ENCODE measurements around the gene MRPS2.
"Not testable (repeated sequence)": the region's sequence is repeated elsewhere in the genome, so short reads cannot be mapped to it uniquely, and the experiment has no call there.

The MRPS2 gene

DNA sequence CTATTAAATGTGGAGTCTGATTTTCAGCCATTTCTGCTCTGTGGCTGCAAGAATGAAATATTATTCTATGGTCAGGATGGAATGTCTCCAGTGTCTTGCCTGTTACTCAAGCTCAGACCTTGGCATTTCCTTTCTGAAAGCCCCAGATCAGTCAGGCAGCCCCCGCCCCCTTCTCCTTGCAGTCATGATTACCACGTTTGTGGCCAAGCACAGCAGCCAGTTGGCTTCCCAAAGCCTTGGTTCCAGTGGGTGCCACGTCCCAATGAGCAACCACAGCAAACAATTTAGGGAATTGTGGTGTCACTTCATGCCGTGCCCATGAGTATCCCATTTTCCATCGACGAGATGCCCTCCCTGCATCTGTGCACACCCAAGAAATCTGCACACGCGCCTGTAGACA, 35.7 kb downstream of the MRPS2 start:
- Histone ChIP-seq H3K36me3 (ENCODE audit: control insufficient read depth, insufficient read depth, low read length) (no peaks in the 10 kb centered on the region), H3K27ac (ENCODE audit: low read length) (no peak overlapping the region), H3K27me3 (ENCODE audit: control insufficient read depth, insufficient read depth, low read length) (no peaks in the 10 kb centered on the region), H3K9me3 (ENCODE audit: control insufficient read depth, insufficient read depth, low read length) (no peaks in the 10 kb centered on the region), H3K4me1 (ENCODE audit: control insufficient read depth, insufficient read depth, low read length) (peaks cover 1% of the 10 kb centered on the region; the same call in 1 of the 2 replicates), H3K4me3 (ENCODE audit: low read length) (no peak overlapping the region)
- DNase-seq (ENCODE audit: low read depth, low spot score): no peak
- no CpG with 5 or more reads among the region's 8 CpGs for WGBS (ENCODE audit: insufficient coverage, insufficient read length)

DNA sequence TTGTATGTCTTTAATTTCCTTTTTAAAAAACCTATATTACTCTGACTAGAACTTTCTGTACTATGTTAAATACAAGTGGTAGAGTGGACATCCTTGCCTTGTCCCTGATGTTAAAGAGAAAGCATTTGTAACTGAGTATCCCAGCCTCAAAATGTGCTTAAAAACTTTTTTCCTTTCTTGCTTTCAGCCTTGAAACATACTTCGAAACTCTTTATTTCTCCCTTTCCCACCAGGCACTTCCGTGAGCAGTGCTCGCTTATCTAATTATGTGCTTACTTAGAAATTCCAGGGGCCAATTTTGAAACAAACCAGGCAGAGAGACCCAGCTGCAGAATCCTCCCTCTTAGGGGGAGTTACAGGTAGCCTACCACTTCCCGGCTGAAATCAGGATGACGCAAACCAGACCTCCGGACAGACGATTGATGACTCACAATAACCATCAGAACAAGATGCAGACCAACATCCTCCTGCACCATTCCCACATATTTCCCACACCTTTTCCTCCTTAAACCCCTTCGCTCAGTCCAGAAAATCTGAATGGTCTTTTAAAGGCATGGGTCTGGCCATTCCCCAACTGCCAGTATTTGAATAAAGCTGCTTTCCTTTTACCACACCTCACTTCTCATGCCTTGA, 42.9 kb downstream of the MRPS2 start:
- H3K4me3 ChIP-seq (ENCODE audit: low read length); H3K9me3 ChIP-seq (ENCODE audit: control insufficient read depth, insufficient read depth, low read length); DNase-seq (ENCODE audit: low read depth, low spot score); H3K36me3 ChIP-seq (ENCODE audit: control insufficient read depth, insufficient read depth, low read length); H3K27me3 ChIP-seq (ENCODE audit: control insufficient read depth, insufficient read depth, low read length); H3K4me1 ChIP-seq (ENCODE audit: control insufficient read depth, insufficient read depth, low read length); H3K27ac ChIP-seq (ENCODE audit: low read length): not testable (repeated sequence)
- no CpG with 5 or more reads among the region's 8 CpGs for WGBS (ENCODE audit: insufficient coverage, insufficient read length)

DNA sequence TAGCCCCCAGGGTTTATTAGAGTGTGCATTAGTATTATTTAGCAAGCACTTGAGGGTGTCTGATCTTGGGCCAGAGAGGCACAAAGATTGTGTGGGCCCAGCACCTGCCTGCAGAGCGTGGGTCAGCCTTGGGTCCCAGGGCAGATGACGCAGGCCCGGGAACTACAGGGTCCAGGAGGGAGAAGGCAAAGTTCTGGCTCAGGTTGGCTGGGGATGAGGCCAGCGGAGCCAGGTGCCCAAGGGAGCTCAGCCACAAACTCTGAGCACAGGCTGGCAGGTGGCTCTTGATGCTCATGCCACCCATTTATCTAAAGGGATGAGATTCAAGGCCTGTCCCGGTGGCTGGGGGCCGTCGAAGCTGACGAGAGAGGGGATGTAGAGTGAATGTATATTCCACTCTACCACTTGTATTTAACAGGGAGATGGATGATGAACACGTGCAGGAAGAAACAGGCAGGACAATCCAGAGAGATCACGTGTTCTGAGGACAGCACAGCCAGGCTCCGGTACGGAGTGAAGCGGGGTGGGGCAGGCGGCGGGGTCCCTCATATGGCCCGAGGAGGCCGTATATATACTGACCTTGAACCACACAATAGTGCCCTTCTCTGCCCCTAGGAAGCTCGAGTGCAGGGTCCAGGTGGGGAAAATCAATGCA, 44.6 kb downstream of the MRPS2 start:
- H3K4me3 ChIP-seq (ENCODE audit: low read length): no peak overlapping the region
- no peaks in the 10 kb centered on the region for H3K27me3 ChIP-seq (ENCODE audit: control insufficient read depth, insufficient read depth, low read length)
- H3K9me3 ChIP-seq (ENCODE audit: control insufficient read depth, insufficient read depth, low read length): no peaks in the 10 kb centered on the region
- WGBS (ENCODE audit: insufficient coverage, insufficient read length): no CpG with 5 or more reads among the region's 18 CpGs
- DNase-seq (ENCODE audit: low read depth, low spot score): no peak
- no peaks in the 10 kb centered on the region for H3K4me1 ChIP-seq (ENCODE audit: control insufficient read depth, insufficient read depth, low read length)
- no peaks in the 10 kb centered on the region for H3K36me3 ChIP-seq (ENCODE audit: control insufficient read depth, insufficient read depth, low read length)
- no peak overlapping the region for H3K27ac ChIP-seq (ENCODE audit: low read length)

DNA sequence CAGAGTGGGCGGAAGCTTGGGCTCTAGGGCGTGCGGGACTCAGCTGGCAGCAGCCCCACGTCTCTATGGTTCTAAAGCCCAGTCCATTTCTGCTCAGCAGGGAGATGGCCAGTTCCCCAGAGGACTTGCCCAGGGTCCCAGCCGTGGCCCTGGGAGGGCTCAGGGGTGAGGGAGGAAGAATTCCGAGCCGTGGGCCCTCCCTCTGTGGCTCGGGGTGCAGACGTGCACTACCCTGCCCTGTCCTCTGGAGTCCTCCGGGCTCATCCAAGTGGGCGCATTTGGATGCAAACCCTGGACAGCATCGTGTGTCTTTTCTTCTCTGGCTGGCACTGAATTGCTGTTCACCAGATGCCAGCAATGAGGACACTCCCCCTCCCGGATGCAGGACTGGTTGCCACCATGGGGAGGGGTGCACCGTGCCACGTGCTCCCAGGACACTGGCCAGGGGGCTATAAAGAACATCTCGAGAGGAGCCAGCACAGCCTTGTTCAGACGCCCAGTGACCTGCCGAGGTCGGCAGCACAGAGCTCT, 45.2 kb downstream of the MRPS2 start, which contains the start of gene OBP2A:
Gene OBP2A, plus strand, starts transcription at position 481 of the 531 bp plus-strand sequence. CDS start 55 bp downstream, outside the sequence.
- H3K4me1 ChIP-seq (ENCODE audit: control insufficient read depth, insufficient read depth, low read length); H3K36me3 ChIP-seq (ENCODE audit: control insufficient read depth, insufficient read depth, low read length); DNase-seq (ENCODE audit: low read depth, low spot score); H3K4me3 ChIP-seq (ENCODE audit: low read length); H3K27me3 ChIP-seq (ENCODE audit: control insufficient read depth, insufficient read depth, low read length); H3K27ac ChIP-seq (ENCODE audit: low read length); H3K9me3 ChIP-seq (ENCODE audit: control insufficient read depth, insufficient read depth, low read length): not testable (repeated sequence)
- no CpG with 5 or more reads among the region's 19 CpGs for WGBS (ENCODE audit: insufficient coverage, insufficient read length)

DNA sequence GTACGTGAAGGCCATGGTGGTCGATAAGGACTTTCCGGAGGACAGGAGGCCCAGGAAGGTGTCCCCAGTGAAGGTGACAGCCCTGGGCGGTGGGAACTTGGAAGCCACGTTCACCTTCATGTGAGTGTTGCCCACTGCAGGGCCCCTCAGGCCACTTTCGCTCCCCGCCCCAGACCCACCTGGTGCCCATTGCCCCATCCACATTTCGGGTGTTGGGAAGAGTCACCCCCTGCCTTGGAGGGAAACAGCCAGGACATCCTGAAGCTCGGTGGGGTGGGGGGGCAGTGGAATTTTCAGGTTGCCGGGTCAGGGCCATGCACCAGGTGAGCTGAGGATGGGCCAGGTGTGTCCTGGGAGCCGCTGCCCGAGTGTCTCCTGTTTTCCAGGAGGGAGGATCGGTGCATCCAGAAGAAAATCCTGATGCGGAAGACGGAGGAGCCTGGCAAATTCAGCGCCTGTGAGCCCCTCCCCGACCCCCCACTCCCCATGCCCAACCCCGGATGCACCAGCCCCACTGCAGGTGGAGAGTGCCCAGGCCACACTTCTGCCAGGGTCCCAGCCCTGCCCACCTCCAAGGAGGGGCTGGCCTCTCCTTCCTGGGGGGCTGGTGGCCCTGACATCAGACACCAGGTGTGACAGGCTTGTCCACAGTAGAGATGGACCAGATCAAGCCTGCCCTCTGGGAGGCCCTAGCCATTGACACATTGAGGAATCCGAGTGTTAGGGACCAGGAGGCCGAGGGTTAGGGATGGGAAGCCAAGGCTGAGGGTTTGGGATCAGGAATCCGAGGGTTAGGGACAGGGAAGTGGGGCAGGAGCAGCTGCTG, 46.5 kb downstream of the MRPS2 start:
- no CpG with 5 or more reads among the region's 21 CpGs for WGBS (ENCODE audit: insufficient coverage, insufficient read length)
- not testable (repeated sequence) for H3K9me3 ChIP-seq (ENCODE audit: control insufficient read depth, insufficient read depth, low read length); H3K36me3 ChIP-seq (ENCODE audit: control insufficient read depth, insufficient read depth, low read length); H3K4me1 ChIP-seq (ENCODE audit: control insufficient read depth, insufficient read depth, low read length); H3K27me3 ChIP-seq (ENCODE audit: control insufficient read depth, insufficient read depth, low read length); H3K27ac ChIP-seq (ENCODE audit: low read length); DNase-seq (ENCODE audit: low read depth, low spot score); H3K4me3 ChIP-seq (ENCODE audit: low read length)

DNA sequence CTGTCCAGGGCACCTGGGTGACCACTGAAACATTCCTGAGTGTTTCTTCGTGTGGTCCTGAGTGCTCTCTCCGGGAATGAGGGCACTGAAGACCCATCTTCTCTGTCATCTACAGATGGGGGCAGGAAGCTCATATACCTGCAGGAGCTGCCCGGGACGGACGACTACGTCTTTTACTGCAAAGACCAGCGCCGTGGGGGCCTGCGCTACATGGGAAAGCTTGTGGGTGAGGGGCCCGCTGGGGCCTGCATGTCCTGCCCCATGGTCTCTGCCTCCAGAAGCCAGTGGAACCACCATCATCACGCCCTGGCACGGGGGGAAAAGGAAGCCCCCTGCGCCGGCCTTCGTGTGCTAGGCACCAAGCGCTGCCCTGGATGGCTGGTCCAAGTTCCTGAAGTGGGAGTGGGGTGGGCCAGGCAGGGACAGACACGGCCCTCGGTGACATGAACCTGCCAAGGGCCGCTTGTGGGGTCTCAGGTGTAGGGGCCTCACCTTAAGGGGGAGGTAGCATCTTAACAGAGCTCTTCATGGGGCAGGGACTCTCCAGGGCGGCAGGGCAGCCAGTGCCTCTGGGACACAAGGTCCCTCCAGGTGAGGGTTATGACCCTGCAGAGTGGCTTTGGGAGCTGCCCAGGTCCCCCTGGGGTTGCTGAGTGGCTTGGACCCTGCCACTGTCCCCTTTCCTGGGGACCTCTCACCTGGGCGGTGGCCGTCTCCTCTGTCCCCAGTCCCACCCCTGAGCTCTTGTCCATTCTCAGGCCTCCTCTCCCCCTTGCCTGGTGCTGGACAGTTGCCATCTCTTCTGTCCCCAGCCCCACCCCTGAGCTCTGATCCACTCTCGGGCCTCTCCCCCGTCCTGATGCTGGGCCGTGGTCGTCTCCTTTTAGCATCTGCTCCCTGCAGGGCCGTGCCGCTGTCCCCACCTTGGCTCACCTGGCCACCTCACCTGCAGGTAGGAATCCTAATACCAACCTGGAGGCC, 47.6 kb downstream of the MRPS2 start:
- WGBS (ENCODE audit: insufficient coverage, insufficient read length): no CpG with 5 or more reads among the region's 28 CpGs
- no peaks in the 10 kb centered on the region for H3K9me3 ChIP-seq (ENCODE audit: control insufficient read depth, insufficient read depth, low read length)
- no peak overlapping the region for H3K27ac ChIP-seq (ENCODE audit: low read length)
- H3K36me3 ChIP-seq (ENCODE audit: control insufficient read depth, insufficient read depth, low read length): no peaks in the 10 kb centered on the region
- peaks cover under 1% of the 10 kb centered on the region; the same call in 1 of the 2 replicates for H3K4me1 ChIP-seq (ENCODE audit: control insufficient read depth, insufficient read depth, low read length)
- H3K27me3 ChIP-seq (ENCODE audit: control insufficient read depth, insufficient read depth, low read length): no peaks in the 10 kb centered on the region
- no peak overlapping the region for H3K4me3 ChIP-seq (ENCODE audit: low read length)
- no peak for DNase-seq (ENCODE audit: low read depth, low spot score)

DNA sequence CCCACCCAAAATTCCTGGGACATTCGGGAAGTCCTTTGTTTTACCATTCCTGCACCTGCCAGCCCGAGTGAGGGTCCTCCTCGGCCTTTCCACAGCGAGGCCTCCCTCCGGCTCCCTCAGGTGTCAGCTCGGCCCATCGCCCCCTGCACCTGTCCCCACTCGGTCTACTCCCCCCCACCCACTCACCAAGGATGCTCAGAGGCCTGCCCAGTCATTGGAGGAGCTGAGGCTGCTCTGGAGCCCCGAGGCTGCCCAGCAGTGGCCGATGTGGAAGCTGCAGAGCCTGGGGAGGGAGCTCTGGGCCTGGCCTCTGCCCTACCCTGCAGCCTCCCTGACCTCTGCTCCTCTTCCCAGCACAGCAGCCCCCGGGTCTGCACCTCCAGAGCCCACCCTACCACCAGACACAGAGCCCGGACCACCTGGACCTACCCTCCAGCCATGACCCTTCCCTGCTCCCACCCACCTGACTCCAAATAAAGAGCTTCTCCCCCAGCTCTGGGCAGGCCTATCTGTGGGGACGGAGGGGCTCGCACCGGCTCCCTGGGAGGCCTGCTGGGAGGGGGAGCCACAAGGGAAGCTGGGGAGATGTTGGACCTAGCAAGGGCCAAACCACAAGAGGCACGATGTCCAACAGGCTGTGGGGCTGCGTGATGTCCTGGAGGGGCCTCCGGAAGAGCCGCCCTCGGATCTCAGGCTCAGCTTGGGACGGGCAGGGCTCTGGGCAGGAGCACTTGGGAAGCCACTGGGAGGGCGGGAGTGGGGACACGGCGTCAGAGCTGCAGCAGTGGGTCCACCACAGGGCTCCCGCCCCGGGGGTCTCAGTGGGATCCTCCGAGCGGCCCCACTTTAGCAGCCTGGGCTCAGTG, 49.2 kb downstream of the MRPS2 start:
- no CpG with 5 or more reads among the region's 28 CpGs for WGBS (ENCODE audit: insufficient coverage, insufficient read length)
- H3K27ac ChIP-seq (ENCODE audit: low read length); H3K4me1 ChIP-seq (ENCODE audit: control insufficient read depth, insufficient read depth, low read length); H3K9me3 ChIP-seq (ENCODE audit: control insufficient read depth, insufficient read depth, low read length); H3K4me3 ChIP-seq (ENCODE audit: low read length); H3K27me3 ChIP-seq (ENCODE audit: control insufficient read depth, insufficient read depth, low read length); H3K36me3 ChIP-seq (ENCODE audit: control insufficient read depth, insufficient read depth, low read length); DNase-seq (ENCODE audit: low read depth, low spot score): not testable (repeated sequence)

DNA sequence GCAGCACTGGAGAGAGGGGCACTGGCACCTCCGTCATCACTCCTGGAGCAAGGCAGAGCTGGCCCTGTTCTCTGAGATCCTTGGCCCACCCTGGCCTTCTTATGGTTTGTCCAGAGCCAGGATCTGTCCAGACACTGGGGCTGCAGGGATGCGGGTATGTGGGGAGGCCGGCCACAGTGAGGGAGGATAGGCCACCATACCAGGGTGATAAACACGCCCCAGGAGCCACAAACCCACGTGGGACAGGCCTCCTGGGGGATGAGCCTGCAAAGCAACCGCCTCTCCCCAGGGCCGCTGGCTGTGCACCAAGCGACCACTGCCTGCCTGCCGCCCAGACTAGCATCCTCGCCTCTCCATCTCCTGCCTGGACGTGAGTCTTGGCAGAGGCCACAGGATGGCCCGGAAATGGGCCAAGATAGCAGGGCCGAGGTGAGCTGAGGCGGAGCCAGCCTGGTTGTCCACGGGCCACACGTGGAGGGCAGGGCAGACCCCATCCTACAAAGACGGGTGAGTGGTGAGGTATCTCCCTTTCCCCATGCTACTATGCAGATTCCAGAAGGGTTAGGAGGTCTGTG, 49.9 kb downstream of the MRPS2 start:
- DNase-seq (ENCODE audit: low read depth, low spot score): no peak
- Histone ChIP-seq H3K9me3 (ENCODE audit: control insufficient read depth, insufficient read depth, low read length) (no peaks in the 10 kb centered on the region), H3K4me3 (ENCODE audit: low read length) (no peak overlapping the region), H3K27ac (ENCODE audit: low read length) (no peak overlapping the region), H3K4me1 (ENCODE audit: control insufficient read depth, insufficient read depth, low read length) (peaks cover 2% of the 10 kb centered on the region; the same call in 1 of the 2 replicates), H3K36me3 (ENCODE audit: control insufficient read depth, insufficient read depth, low read length) (no peaks in the 10 kb centered on the region), H3K27me3 (ENCODE audit: control insufficient read depth, insufficient read depth, low read length) (no peaks in the 10 kb centered on the region)
- WGBS (ENCODE audit: insufficient coverage, insufficient read length): no CpG with 5 or more reads among the region's 17 CpGs

DNA sequence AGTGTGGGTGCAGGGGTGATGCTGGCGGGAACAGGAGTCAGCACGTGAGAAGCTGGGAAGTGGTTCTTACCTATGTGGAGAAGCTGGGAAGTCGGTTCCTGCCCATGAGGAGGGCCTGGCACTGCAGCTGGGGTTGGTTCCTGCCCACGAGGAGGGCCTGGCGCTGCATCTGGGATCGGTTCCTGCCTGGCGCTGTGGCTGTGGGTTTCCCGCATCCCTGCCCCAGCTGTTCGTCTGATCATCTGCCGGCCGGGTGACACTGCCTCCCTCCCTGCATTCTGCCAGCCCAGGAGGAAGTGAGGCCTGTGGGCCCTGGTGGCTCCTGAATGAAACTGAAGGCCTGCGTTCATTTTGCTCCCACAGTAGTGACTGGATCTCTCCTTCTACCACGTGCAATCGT, 50.5 kb downstream of the MRPS2 start:
- DNase-seq (ENCODE audit: low read depth, low spot score): no peak
- WGBS (ENCODE audit: insufficient coverage, insufficient read length): no CpG with 5 or more reads among the region's 14 CpGs
- Histone ChIP-seq H3K4me3 (ENCODE audit: low read length) (no peak overlapping the region), H3K27me3 (ENCODE audit: control insufficient read depth, insufficient read depth, low read length) (no peaks in the 10 kb centered on the region), H3K36me3 (ENCODE audit: control insufficient read depth, insufficient read depth, low read length) (no peaks in the 10 kb centered on the region), H3K9me3 (ENCODE audit: control insufficient read depth, insufficient read depth, low read length) (no peaks in the 10 kb centered on the region), H3K27ac (ENCODE audit: low read length) (no peak overlapping the region), H3K4me1 (ENCODE audit: control insufficient read depth, insufficient read depth, low read length) (peaks cover 2% of the 10 kb centered on the region; the same call in 1 of the 2 replicates)
